Renal cortical epithelial cell (primary cell): ENCODE results near the gene EYA4. TPM values are rescaled to one million over a fixed set of nuclear protein-coding genes. Genes with fewer than 3 reads are reported as not detected.

Experiments
- DNase-seq: peaks from one replicate; pipeline ENCODE4 v3.0.0-alpha.2; 2011; ENCODE audit warnings: low read depth
- total RNA-seq: library from RNA; depleted of rRNA; stranded (reverse); fragments of >200 nt; gene quantifications from 2 replicates; pipeline ENCODE4 v1.2.3, GENCODE V29; 2014

Gene EYA4
- total RNA-seq, 1 donor from 2014 or later = 1.1 TPM

- peak; percentile 84 for DNase-seq
Measured at GRCh38 chr6:133568970-133569889, 328.1 kb downstream of the EYA4 start.

DNA sequence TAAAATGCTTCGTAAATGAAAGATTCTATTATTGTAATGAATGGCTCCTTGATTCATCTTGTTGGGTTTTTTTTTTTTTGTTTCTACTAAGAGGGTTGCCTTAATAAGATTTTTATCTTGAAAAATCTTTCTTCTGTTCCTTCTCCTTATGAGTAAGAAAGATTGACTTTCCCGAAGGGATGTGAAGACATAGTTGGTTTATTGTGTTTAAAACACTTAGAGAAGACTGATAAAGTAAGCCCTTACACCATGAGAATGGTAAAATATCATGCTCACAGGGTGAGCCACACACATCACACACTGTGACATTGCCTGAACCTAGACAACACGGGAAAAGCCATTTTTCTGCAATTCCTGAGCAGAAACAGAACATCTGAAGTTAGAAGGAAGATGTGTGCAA is 330.5 kb downstream of the EYA4 start:
- DNase-seq = no peak

DNA sequence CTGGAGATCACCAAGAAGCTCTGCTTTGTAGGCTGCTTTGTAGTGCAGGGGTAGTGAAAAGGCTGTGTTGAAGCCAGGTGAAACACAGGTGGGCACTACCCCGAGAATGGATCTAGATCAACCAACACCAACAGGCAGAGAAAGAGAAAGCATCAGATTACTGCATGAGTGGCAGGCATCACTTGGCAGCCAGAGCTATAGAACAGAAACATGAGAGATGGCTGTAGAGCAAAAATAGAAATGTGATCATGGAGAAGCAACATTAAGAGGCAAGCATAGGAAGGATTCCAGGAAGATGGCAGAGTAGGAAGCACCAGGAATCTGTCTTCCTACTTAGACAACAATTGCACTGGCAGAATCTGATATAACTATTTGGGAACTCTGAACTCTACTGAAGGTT is 336.7 kb downstream of the EYA4 start:
- DNase-seq = no peak
